Stomach smooth muscle (tissue), 2 donors: ENCODE data around the gene MCF2.

Experiments used
- H3K27ac ChIP-seq: one replicate; pipeline ENCODE4 v1.7.0; 2013; ENCODE audit warnings: mild to moderate bottlenecking, low read length, inconsistent platforms
- H3K27me3 ChIP-seq, 2 donors: one replicate each; pipeline ENCODE4 v1.7.0; 2013; ENCODE audit warnings: low read length in 2 of 2; ENCODE audit not compliant: insufficient read depth in 2 of 2, control insufficient read depth in 1 of 2
- H3K36me3 ChIP-seq, 2 donors: one replicate each; pipeline ENCODE4 v1.7.0; 2013; ENCODE audit warnings: low read length in 2 of 2; ENCODE audit not compliant: control insufficient read depth in 2 of 2, insufficient read depth in 2 of 2
- H3K4me1 ChIP-seq: one replicate; pipeline ENCODE4 v1.7.0; 2013; ENCODE audit warnings: low read length; ENCODE audit not compliant: control insufficient read depth, insufficient read depth
- H3K4me3 ChIP-seq, 2 donors: one replicate each; pipeline ENCODE4 v1.7.0; 2013; ENCODE audit warnings: low read length in 2 of 2
- H3K9ac ChIP-seq, 2 donors: one replicate each; pipeline ENCODE4 v1.7.0; 2013; ENCODE audit warnings: low read length in 2 of 2, mild to moderate bottlenecking in 1 of 2
- H3K9me3 ChIP-seq, 2 donors: one replicate each; pipeline ENCODE4 v1.7.0; 2013; ENCODE audit warnings: low read length in 2 of 2; ENCODE audit not compliant: control insufficient read depth in 2 of 2
- donor health status: healthy.
- donor health status: Pancreatic carcinoma.

Gene MCF2

DNA sequence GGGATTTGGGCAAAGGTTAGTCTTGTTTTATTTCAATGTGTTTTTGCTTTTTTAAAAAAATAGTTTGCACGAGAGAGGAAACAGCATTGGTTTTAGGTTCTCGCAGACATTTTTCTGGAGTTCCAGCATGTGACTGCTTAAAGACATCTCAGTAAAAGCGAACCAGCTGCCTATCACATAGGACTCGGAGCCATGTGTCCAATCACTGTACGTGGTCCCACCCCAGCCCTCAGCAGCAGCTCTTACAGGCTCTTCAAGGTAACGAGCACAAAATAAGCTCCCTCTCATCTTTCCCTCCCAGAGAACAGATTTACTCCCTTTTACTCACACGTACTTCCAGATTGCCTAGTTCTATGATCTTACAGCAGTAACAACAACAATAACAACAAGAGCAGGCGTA is 68.7 kb downstream of the MCF2 start:
- H3K4me1 ChIP-seq = no peaks in the 10 kb centered on the region
- no peaks in the 10 kb centered on the region for H3K36me3 ChIP-seq
- no peaks in the 10 kb centered on the region for H3K27me3 ChIP-seq
- H3K9me3 ChIP-seq = no peaks in the 10 kb centered on the region
- no peak overlapping the region for H3K4me3 ChIP-seq
- no peak overlapping the region for H3K27ac ChIP-seq
- no peak overlapping the region for H3K9ac ChIP-seq

DNA sequence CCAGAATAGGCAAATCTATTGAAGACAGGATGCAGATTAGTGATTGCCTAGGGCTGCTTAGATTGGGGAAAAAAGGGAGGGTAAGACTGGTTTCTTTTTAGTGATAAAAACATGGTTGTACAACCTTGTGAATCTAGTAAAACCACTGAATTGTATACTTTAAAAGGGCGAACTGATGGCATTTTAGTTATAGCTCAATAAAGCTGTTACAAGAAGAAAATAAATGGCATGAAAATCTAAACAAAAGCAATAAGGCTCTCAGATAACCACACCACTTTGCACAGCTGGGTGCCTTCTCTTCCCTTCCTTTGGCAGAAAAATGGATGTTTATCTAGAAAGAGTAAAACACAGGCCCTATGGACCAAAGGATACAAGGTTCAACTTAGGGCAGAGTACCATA is 107.9 kb downstream of the MCF2 start:
- H3K27me3 ChIP-seq = no peaks in the 10 kb centered on the region
- no peak overlapping the region for H3K9ac ChIP-seq
- H3K27ac ChIP-seq = no peak overlapping the region
- H3K9me3 ChIP-seq = no peaks in the 10 kb centered on the region
- H3K4me3 ChIP-seq = no peak overlapping the region
- H3K36me3 ChIP-seq = no peaks in the 10 kb centered on the region
- H3K4me1 ChIP-seq = no peaks in the 10 kb centered on the region

DNA sequence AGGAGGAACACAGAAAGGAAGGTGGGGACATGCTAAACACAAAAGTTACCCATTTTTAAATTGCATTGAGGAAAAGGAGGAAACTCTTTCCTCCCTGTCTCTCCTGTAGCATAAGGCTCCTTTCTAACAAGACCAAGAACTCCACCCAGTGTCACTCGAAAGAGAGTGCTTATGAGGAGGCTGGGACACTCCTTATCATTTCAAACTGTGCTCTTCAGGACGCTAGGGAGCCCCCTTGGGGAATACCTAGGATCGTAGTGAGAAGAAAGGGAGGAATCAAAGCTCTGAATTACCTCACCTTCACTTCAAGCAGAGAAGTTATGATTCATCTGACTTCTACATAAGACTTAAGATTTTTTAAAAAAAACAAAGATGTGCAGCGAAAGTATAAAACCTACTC is 111.9 kb downstream of the MCF2 start:
- Histone ChIP-seq H3K27ac (no peak overlapping the region), H3K9me3 (no peaks in the 10 kb centered on the region), H3K4me1 (no peaks in the 10 kb centered on the region), H3K36me3 (no peaks in the 10 kb centered on the region), H3K27me3 (no peaks in the 10 kb centered on the region), H3K4me3 (no peak overlapping the region), H3K9ac (no peak overlapping the region)

DNA sequence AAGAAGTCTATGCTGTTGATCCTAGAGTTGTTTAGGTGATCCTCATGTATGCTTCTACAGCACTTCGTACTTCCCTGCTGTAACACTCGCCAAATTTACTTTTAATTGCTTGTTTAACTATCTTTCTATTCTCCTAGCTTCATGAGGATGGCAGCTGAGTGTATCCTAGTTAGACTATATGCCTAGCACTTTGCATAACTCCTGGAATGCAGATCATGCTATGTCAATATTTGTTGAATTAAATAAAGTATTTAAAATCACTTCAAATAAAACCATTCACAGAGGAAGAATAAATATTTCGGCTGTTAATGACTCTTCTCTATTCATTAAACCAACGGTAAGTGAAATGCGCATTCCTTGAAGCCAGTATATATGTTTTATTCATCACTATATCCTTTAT is 122.4 kb downstream of the MCF2 start:
- no peaks in the 10 kb centered on the region for H3K36me3 ChIP-seq
- no peak overlapping the region for H3K9ac ChIP-seq
- no peak overlapping the region for H3K4me3 ChIP-seq
- H3K4me1 ChIP-seq = no peaks in the 10 kb centered on the region
- H3K9me3 ChIP-seq = no peaks in the 10 kb centered on the region
- H3K27me3 ChIP-seq = no peaks in the 10 kb centered on the region
- no peak overlapping the region for H3K27ac ChIP-seq

DNA sequence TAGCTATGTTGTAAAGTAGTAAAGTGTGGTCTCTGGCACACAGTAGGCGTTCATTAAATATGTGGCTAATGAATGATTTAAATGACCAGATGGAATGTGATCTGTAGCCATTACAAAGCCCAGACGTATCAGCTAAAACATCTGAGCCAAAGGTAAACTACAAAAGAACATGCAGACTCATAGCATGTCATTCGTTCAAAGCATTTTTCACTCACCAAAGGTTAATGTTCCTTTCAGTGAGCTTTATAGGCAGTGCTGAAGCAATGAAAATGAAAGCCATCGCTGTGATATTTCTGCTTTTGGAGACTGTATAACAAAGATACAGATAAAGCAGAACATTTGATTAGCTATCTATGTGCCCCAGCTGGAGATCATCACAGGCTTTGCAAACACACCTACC is 126.9 kb downstream of the MCF2 start:
- no peak overlapping the region for H3K9ac ChIP-seq
- H3K27me3 ChIP-seq = no peaks in the 10 kb centered on the region
- no peak overlapping the region for H3K27ac ChIP-seq
- no peak overlapping the region for H3K4me3 ChIP-seq
- no peaks in the 10 kb centered on the region for H3K9me3 ChIP-seq
- no peaks in the 10 kb centered on the region for H3K4me1 ChIP-seq
- no peaks in the 10 kb centered on the region for H3K36me3 ChIP-seq

DNA sequence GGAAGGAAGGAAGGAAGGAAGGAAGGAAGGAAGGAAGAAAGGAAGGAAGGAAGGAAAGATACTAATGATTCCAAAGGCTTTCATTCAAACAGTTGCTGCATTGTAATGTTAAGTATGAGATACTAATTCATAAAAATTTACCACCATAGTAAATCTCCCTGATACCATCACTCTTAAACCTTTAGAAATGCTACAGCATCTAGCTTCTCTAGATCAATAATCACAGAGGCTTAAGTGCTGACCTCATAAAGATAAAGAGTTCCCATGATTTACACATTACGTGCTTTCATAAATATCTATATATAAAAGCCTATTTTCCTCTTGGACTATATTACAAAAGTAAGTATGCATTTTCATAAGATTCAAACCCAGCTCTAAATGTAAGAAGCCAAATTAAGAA is 141.0 kb downstream of the MCF2 start:
- Histone ChIP-seq H3K27me3 (peaks cover 0 to 3% of the 10 kb centered on the region in 2 donors), H3K27ac (no peak overlapping the region), H3K36me3 (no peaks in the 10 kb centered on the region), H3K4me1 (no peaks in the 10 kb centered on the region), H3K9me3 (no peaks in the 10 kb centered on the region), H3K9ac (no peak overlapping the region), H3K4me3 (no peak overlapping the region)

DNA sequence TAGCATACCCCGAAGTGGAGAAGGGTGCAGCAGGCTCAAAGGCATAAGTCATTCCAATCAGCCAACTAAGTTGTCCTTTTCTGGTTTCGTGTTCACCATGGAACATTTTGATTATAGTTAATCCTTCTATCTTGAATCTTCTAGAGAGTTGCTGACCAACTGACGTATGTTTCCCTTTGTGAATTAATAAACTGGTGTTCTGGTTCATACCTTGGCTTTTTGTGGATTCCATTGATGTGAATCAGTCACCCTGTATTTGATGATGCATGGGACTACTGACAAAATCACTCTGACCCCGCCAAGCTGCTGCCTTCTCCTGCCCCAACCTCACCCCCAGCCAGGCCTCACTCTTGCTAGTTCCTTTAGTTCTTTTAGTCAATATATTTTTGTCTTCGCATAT is 144.7 kb downstream of the MCF2 start:
- no peak overlapping the region for H3K4me3 ChIP-seq
- no peaks in the 10 kb centered on the region for H3K4me1 ChIP-seq
- H3K27ac ChIP-seq = no peak overlapping the region
- H3K9ac ChIP-seq = no peak overlapping the region
- H3K27me3 ChIP-seq = peaks cover 0 to 3% of the 10 kb centered on the region in 2 donors
- H3K36me3 ChIP-seq = no peaks in the 10 kb centered on the region
- no peaks in the 10 kb centered on the region for H3K9me3 ChIP-seq

DNA sequence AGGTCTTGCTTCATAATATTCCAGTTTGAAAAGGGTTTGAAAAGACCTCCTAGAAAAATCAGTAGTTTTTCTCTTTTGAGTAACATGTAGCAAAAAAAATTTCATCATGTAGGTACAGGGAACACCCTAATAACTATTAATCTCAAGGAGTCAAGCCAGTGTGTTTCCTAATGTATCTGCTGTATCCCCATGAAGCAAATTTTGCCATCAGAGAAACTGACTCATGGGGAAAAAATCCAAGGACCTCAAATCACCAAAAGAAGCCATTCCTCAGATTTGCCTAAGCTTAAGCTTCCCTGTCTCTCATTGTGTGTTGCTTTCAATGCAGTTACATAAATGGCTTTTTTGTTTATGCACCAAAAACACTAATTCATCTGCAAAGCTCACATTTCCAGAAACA is 147.7 kb downstream of the MCF2 start:
- no peaks in the 10 kb centered on the region for H3K9me3 ChIP-seq
- H3K4me3 ChIP-seq = no peak overlapping the region
- H3K9ac ChIP-seq = no peak overlapping the region
- no peaks in the 10 kb centered on the region for H3K36me3 ChIP-seq
- H3K27me3 ChIP-seq = peaks cover 0 to 11% of the 10 kb centered on the region in 2 donors
- H3K4me1 ChIP-seq = no peaks in the 10 kb centered on the region
- no peak overlapping the region for H3K27ac ChIP-seq

DNA sequence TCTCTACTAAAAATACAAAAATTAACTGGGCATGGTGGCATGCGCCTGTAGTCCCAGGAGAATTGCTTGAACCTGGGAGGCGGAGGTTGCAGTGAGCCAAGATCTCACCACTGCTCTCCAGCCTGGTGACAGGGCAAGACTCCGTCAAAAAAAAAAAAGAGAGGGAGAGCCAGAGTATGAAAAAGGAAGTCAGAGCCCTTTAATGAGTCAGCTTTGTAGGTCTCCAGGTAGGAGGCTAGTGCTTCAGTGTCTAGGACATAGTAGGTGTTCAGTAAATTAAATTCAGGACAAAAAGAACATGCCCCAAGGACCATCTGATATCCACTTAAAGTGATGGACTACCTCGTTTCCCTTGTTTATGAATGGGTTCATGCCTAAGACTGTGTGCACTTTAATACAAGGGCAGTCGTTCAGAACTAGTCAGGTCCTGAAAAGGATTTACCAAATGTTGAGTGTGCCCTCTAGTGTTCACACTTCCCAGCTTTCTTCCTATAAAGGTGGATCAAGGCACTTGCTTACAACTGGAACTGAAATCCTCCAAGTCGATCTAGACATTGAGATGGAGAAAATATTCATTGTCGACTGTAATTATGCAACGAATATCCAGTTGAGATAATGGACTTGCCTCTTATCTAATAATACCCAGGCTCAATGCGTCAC is 148.5 kb downstream of the MCF2 start:
- no peaks in the 10 kb centered on the region for H3K36me3 ChIP-seq
- H3K9me3 ChIP-seq = no peaks in the 10 kb centered on the region
- H3K27me3 ChIP-seq = peaks cover 0 to 13% of the 10 kb centered on the region in 2 donors
- no peaks in the 10 kb centered on the region for H3K4me1 ChIP-seq
- H3K4me3 ChIP-seq = no peak overlapping the region
- no peak overlapping the region for H3K27ac ChIP-seq
- H3K9ac ChIP-seq = no peak overlapping the region

DNA sequence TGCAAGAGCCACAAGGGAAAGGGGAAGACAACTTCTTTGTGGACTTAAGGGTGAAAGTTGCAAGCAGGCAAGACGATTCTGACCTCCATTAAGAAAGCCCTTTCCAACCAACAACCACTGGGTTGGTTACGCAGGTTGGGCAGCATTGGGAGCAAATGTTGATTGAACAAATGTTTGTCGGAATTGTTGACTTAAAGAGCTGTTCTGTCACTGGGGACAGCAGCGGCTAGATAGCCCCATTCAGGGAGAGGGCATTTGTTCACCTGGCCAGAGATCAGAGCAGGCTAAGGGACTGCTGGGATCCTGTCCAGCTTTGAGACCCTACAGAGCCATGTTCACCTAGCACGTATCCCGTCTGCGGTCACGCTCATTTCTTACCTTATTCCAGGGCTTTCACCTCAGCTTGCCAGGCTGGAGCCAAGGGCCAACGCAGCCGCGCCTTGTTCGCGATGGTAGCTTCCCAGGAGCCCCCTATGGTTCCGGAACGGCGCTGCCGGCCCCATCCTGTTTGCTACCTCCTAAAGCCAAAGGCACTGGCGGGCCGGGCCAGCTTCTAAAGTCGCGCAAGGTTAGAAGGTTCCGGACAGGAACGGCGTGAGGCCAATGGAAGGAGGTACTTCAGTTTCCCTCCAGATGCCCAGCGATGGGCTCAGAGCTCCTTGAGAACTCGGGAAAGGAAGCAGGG is 152.8 kb downstream of the MCF2 start:
- no peaks in the 10 kb centered on the region for H3K9me3 ChIP-seq
- no peaks in the 10 kb centered on the region for H3K4me1 ChIP-seq
- no peaks in the 10 kb centered on the region for H3K36me3 ChIP-seq
- H3K9ac ChIP-seq = no peak overlapping the region
- peaks cover 0 to 13% of the 10 kb centered on the region in 2 donors for H3K27me3 ChIP-seq
- no peak overlapping the region for H3K4me3 ChIP-seq
- H3K27ac ChIP-seq = no peak overlapping the region

DNA sequence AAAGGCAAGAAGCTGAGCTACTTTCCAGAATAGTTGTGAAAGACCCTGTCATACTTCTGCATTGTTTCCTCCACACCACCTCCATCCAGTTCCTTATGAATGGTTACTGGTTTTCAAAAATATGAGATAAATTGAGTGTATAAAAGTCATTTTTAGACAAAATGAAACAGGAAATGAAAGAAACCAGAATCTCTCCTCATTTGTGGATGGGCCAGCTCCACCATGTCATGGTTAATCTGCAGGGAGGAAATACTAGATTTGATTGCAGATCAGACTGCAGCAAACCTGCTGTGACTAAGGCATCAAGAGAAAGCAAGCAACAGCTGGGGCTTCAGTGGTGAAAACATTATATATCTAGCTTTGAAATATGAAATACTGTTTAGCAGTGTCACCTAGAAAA is 153.6 kb downstream of the MCF2 start:
- H3K27ac ChIP-seq = no peak overlapping the region
- H3K4me1 ChIP-seq = no peaks in the 10 kb centered on the region
- no peaks in the 10 kb centered on the region for H3K36me3 ChIP-seq
- no peaks in the 10 kb centered on the region for H3K9me3 ChIP-seq
- H3K9ac ChIP-seq = no peak overlapping the region
- peaks cover 0 to 13% of the 10 kb centered on the region in 2 donors for H3K27me3 ChIP-seq
- no peak overlapping the region for H3K4me3 ChIP-seq
